NOMO-1 treated with DMSO at 0.1 percent for 48 hours (cell line): ENCODE data around the gene CLEC16A.
A peak's percentile ranks its signal among the peaks of the same experiment; 100 is the strongest.
"Not testable (repeated sequence)": the region's sequence is repeated elsewhere in the genome, so short reads cannot be mapped to it uniquely, and the experiment has no call there.

ENCODE experiments used
- DNase-seq: peaks from one replicate; lab custom pipeline; 2025; ENCODE audit not compliant: unreplicated experiment; lab: John Stamatoyannopoulos, UW

Gene CLEC16A

DNA sequence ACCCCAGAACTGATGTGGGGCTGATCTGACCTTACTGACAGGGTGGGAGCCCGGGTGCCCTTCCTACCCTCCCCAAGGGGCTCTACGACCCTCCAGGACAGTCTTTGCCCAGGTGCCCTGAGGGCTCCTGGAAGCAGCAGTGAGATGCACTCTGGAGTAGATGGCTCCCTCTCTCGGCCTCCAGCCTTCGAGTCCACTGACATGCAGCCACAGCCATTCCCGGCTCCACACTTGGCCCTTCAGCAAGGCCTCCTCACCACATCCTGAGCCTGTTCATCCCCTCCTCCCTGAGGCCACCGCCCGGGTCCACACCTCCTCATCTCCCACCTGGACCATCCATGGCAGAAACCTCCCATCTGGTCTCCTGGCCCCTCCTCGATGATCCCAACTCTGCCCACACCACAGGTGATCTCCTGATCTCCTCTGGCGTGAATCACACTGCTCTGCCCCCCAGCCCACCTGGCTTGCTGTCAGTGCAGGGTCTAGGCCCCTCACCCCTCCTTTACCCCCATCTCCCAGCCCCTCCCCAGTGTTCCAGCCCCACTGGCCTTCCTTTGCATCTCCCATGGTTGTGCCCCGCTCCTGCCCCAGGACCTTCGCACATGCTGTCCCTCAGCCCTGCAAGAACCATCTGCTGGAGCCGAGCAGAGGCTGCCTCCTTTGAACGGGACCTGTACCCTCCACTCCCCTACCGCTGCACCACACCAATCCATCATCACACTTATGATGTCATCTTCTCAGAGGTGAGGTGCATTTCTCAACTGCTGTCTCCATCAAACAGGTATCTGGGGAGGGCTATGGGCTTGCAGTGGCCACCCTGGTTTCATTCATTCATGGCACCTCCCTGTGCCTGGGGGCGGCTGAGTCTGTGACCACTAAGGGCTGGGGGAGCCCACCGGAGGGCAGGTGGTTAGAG lies 267.0 kb downstream of the CLEC16A start:
- DNase-seq, result no peak

DNA sequence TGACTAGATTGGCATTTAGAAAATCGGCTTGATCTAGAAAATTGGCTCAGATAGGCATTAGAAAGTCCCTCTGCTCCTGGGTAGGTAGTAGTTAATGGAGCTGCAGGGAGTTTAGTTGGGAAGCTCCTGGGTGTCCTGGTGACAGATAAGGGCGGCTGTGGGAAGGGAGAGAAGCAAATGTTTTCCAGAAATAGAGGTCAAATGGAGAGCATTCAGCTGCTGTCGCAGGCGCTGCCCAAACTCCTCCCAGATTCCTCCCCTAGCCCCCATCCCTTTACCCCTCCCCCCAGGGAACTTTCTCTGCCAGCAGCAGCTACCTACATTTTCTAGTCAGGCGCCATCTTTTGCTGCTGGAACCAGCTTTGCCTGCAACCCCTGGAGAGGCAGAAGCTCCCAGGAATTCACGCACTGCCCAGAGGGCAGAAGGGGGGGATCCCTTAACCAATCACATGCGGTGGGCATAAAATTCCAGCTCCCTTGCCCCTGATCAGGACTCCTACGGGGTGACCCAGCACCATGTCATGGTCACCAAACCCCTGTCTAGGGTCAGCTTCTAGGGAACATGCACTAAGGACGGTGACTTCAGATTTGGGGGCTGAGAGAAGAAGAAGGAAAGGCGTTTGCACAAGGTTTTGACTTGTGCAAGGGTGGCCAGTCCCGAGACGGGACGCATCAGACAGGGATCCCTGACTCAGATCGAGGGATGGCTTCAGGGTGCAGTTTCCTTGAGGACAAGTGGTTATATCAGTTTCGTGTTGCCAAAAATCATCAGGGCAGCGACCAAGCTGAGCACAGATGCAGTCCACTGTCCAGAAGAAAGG lies 267.8 kb downstream of the CLEC16A start:
- no peak for DNase-seq

DNA sequence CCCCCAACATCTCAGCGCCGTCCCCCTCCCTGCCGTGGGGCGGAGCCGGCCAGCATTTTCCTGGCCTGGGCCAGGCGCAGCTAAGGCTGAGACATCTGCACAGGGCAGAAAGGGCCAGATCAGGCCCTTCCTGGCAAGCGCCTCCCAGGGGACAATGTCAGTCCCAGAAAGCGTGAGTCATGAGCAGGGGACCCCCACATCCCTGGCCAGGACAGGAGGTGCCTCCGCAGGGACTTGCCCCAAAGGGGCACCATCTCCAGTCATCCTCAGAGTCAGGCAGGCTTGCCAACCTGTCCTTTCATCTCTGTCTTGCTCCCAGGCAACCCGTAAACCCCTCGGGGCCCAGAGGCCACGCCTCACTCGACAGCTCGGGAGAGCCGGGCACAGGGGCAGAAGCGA lies 268.4 kb downstream of the CLEC16A start:
- DNase-seq, result no peak

DNA sequence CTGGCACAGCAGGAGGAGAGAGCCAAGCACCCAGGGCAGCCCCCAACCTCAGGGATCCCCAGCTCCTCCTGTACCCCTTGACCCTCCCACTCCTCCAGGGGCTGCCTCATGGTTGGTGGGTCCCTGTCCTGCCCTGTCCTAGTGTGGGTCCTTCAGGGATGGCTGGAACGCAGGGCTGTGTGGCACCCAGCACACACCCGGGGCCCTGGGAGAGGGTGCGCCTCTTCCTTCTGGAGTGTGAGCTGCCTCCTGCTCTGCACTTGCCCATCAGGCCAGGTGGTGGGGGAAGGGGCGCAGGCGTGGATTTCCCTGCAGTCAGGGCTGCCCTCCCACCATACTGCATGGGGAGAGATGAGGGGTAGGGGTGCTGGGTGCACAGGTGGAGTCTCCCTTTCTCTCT lies 269.0 kb downstream of the CLEC16A start:
- no peak for DNase-seq

DNA sequence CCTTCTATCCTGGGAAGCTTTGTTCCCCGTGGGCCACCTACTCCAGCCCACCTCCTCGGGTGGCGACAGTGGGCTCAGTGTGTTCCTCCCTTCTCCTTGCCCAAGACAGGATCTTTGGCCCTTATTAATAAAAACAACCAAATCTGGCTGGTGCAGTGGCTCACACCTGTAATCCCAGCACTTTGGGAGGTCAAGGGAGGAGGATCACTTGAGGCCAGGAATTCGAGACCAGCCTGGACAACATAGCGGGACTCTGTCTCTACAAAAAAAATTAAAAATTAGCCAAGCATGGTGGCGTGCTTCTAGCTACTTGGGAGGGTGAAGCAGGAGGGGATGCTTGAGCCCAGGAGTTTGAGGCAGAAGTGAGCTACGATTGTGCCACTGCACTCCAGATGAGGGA lies 269.4 kb downstream of the CLEC16A start:
- no peak for DNase-seq

DNA sequence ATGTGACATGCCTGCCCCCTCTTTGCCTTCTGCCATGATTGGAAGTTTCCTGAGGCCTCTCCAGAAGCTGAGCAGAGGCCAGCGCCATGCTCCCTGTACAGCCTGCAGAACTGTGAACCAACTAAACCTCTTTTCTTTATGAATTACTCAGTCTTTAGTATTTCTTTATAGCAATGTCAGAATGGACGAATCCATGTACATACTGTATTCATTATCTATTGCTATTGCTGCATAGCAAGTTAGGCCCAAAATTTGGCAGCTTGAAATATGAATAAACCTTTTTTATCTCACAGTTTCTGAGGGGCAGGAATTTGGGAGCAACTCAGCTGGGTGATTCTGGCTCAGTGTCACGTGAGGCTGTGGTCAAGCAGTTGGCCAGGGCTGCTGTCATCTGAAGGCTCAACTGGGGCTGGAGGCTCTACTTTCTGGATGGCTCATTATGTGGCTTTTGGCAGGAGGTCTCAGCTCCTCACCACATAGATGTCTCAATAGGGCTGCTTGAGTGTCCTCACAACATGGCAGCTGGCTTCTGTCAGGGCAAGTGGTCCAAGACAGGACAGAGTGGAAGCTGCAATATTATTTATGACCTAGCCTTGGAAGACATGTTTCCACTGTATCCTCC lies 271.7 kb downstream of the CLEC16A start:
- no peak for DNase-seq

DNA sequence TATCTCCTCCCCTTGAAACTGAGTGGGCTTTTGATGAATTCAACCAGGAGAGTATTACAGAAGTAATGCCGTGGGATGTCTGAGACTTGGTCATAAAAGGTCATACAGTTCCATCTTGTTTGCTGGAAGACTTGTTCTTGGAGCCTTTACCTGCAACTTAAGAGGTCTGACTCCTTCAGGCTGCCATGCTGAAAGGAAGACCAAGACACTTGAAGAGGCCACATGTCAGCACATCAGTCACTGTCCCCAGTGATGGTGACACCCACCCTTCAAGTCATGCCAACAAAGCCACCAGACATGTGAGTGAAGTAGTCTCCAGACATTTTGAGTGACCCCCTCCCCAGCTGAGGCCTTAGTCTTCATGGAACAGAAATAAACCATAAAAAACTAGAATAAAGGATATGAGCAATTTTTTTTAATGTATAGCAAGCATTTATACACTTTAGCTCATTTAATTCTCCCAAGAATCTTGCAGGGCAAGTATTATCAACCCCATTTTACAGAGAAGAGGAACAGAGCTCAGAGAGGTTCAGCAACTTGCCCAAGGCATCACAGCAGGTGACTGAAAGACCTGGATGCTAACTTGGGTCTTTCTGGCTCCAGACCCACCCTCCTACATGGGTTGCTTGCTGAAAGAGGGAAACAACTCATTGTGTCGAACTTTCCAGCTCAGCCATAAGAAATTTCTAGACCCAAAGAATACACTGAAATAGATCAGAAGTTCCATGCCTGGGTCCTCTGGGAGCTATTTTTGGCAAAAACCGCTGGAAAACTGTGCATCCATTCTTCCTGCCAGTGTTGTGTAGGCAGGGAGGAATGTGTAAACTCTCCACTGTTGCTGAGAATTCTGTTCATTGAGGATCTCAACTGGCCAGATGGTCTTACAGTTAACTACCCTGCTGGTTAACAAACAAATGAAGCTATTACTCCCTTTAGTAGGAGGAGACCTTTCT lies 273.6 kb downstream of the CLEC16A start:
- DNase-seq, result no peak

DNA sequence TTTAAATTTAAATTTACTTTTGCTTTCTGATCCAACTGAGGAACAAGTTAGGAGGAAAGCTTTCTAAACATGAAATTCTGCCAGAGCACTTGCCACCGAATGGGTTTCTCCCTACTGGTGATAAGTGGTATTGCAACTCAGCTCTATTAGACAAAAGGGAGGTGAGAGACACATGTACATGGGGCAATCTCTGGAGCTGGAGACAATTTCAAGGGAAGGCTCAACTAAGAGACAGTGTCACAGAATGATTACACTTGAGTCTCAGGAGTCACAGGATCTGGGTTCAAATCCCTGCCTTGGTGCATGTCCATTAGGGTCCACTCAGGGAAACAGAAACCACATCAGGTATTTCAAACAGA lies 274.2 kb downstream of the CLEC16A start:
- no peak for DNase-seq

DNA sequence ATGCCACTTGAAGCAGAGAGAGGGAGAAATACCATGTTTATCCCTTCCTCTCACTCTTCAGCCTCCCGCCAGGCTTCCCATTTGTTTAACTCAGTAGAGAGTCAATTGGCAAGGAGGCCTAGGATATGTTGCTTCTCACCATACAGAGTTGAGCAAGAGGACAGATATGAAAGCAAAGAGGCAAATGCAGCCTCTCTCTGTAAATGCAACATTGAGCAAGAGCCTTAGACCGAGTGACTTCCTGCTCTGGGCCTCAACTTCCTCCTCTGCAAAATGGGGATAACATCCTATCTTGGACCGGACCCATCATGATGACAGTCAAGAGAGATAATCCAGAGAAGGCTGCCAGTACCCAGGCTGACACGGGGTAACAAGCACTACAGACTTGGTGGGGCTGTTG lies 274.8 kb downstream of the CLEC16A start:
- DNase-seq, result peak; percentile 60

DNA sequence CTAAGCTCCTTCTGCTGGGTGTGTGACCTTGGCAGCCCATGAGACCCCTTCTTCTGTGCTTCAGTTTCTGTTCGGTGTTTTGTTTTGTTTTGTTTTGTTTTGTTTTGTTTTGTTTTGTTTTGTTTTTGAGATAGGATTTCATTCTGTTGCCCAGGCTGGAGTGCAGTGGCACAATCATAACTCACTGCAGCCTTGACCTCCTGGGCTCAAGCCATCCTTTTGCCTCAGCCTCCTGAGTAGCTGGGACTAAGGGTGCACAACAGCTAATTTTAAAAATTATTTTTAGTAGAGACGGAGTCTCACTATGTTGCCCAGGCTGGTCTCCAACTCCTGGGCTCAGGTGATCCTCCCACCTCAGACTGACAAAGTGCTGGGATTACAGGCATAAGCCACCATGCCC lies 276.1 kb downstream of the CLEC16A start:
- DNase-seq, result not testable (repeated sequence)

DNA sequence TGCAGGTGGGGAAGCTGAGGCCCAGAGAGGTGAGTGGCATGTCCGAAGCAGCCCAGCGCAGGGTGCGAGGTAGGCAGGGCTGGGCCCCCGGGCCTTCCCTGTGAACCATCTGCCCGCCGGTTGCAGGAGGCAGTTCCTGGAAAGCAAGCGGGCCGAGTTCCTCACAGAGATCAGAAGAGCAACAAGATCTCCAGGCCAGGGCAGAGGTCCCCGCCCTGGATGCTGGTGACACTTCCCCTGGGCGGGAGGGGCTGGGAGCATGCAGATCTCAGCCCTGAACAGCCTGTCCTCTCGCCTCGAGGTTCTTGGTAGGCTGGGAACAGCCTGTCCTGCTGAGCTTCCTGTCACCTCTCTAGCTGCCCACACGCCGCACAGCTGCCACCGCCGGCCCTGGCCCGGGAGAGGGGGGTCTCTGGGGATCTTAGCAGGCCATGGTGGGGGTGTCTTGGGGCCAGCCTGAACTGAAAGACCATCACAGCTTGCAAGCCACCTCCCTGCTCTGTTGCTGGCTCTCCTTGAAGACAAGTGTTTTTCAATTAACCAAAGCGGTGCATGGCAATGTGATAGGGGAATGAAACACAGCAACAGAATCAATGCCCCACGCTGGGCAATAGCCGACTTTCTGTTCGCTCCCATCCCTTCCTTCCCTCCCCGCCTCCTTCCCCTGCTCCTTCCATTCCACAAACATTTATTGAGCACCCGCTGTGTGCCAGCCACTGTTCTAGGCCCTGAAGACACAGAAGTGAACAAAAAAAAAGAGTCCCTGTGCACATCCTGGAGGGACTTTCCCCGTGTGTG lies 279.9 kb downstream of the CLEC16A start:
- peak; percentile 79 for DNase-seq

DNA sequence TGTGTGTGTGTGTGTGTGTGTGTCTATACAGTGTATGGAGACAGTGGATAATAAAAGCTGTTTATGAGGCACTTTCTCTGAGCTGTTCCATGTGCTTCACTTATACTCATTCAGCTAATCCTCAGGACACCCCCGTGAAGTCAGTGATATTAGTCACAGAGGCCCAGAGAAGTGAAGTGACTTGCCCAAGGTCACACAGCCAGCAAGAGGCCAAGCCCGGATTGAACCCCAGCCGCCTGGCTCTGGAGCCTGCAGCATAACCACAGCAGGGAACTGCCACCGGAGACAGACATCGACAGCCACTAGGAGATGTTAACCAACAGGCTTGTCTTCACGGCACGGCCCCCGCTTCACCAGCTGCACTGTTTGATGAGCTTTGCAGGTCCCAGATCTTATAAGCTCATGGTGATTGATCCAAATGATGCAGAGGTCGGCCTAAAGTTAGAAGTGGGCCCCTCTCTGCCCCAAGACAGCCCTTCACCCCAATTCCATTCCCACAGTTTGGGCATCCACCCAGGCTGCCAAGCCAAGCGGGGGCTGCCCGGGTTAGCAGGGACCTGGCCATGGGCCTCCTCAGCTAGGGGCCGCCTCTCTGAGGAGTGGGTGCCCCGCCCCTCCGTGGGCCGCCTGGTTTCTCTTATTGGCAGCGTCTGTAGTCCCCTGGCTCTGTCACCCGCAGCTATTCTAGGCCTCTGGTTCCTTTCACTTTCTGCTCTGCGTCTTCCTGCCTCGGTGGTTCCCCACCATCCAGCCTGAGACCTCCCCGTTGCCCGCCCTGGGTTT lies 280.7 kb downstream of the CLEC16A start:
- DNase-seq, result no peak

DNA sequence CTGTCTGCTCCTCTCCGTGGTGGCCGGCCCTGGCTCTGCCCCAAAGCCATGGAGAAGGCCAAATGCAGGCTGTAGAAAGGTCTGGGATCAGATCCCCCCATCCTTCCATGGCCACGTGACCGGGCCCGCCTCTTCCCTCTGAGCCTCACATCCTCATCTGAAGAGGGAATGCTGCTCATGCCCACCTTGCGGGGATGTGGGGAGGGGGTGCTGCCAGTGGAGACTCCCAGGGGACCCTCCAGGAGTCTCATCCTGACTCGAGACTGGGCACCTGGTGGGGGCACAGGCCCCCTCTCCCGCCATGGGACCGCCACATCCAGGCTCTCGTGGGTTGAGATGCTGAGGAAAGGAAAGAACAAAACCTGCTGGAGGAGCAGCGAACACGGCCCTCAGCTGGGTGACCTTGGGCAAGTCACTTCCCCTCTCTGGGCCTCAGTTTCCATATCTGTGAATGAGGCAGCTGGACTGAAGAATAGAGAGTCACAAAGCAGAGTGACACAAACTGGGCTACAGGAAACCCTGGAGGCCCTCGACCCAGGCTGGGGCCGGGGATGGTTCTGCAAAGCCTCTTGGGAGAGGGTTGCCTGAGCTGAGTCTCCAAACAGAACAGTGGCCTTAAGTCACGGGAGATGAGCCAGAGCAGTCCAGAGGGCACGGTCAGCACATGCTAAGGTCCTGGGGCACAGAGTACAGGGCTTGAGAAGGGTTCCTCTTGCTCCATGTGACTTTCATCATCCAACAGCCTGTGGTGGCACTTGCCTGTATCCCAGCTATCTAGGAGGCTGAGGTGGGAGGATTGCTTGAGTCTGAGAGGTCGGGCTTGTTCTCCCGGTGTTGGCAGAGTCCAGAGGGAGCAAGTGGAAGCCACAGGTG lies 281.5 kb downstream of the CLEC16A start:
- no peak for DNase-seq

DNA sequence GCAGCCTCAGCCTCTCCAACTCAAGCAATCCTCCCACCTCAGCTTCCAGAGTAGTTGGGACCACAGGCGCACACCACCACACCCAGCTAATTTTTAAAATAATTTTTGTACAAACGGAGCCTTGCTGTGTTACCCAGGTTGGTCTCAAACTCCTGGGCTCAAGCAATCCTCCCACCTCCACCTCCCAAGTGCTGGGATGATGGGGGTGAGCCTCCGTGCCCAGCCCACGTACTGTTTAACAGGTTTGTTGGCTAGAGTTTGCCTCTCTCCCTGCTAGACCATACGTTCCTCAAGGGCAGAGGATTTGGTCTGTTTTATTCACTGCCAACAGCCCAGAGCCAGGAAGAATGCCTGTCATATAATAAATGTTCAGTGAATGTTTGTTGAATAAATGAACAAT lies 285.1 kb downstream of the CLEC16A start:
- DNase-seq, result no peak

DNA sequence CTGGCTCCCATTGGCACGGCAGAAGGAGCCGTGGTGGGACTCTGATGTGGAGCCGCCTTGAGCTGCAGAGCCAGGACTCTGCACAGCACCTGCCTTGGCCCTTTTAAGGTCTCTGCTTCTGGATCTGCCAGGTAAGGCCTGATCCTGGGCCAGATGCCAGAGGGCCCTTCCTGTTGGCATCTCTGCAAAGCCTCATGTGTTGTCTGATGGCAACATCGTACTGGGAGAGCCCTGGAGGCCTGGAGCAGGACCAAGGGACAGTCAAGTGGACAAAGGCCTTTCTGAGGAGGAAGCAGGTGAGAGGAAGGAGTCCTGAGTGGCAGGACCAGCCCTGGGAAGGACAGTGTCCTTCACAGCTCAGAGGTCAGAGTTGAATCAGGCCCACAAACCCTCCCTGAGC lies 285.5 kb downstream of the CLEC16A start:
- DNase-seq, result no peak

DNA sequence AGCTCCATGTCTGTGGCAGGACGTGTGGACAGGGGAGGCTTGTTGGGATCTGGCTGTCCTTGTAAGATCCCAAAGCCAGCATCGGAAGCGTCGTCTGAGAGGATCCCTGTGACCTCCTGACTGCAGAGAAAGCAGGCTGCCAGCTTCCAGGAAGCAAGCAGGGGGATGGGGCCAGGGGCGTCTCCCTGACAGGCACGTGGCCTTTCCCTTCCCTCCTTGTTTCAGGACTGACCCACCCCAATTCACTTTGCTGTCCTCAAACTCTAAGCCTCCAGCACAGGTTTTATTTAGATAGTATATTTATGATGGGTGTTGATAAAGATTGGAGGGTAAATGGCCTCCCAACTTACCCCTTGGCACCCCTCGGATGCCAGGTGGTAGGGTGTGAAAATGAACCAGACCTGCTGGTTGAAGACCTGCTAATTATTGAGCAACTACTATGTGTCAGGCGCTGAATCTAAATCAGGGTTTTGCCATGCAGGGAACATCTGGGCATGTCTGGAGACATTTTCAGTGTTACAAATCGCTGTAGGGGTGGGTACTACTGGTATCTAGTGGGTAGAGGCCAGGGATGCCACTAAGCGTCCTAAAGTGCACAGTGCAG lies 287.1 kb downstream of the CLEC16A start:
- DNase-seq, result no peak
